WTC11 (cell line): ENCODE data around the gene ARID2. TPM values are rescaled to one million over a fixed set of nuclear protein-coding genes. Genes with fewer than 3 reads are reported as not detected.

Experiments used
- ATAC-seq: fragments of 200-7000 bp; cut with Tn5 transposase; 2 replicates; pipeline ENCODE4 v1.10.0; 2021; ENCODE audit warnings: mild to moderate bottlenecking, moderate library complexity
- CTCF ChIA-PET: fragments of 300-600 bp; sonication (Branson Sonifier 250); formaldehyde crosslinking; loops from one replicate; lab custom pipeline; 2021; ENCODE audit warnings: antibody characterized with exemption; lab: Charles Lee
- POLR2A ChIA-PET: fragments of 350-600 bp; sonication (Branson Sonifier 250); formaldehyde crosslinking; loops from one replicate; lab custom pipeline; 2021; ENCODE audit warnings: antibody characterized with exemption; lab: Charles Lee
- DNase-seq: peaks from one replicate; pipeline ENCODE4 v3.0.0; 2021; ENCODE audit warnings: low spot score
- H3K27ac Mint-ChIP-seq: 2 replicates; pipeline ENCODE4 v1.8.0; 2021; ENCODE audit warnings: mixed read lengths
- H3K27me3 Mint-ChIP-seq: 2 replicates; pipeline ENCODE4 v1.8.0; 2021; ENCODE audit warnings: low read depth, mild to moderate bottlenecking, moderate library complexity, mixed read lengths
- H3K36me3 Mint-ChIP-seq: 2 replicates; pipeline ENCODE4 v1.8.0; 2021; ENCODE audit warnings: mixed read lengths
- H3K4me1 Mint-ChIP-seq: 2 replicates; pipeline ENCODE4 v1.8.0; 2022; ENCODE audit warnings: mixed read lengths
- H3K4me3 Mint-ChIP-seq: 2 replicates; pipeline ENCODE4 v1.8.0; 2021; ENCODE audit warnings: mild to moderate bottlenecking, moderate library complexity, mixed read lengths
- H3K9me3 Mint-ChIP-seq: 2 replicates; pipeline ENCODE4 v1.8.0; 2021; ENCODE audit warnings: mixed read lengths
- CREM ChIP-seq: sonication (generic); formaldehyde crosslinking; IDR thresholded peaks from 2 replicates; pipeline ENCODE4 v1.8.1; 2022; ENCODE audit warnings: mild to moderate bottlenecking, missing genetic modification reagents, moderate library complexity
- ELF4 ChIP-seq: sonication (generic); formaldehyde crosslinking; IDR thresholded peaks from 2 replicates; pipeline ENCODE4 v1.8.1; 2022; ENCODE audit warnings: low read depth, mild to moderate bottlenecking, moderate library complexity, missing genetic modification reagents
- EMX1 ChIP-seq: fragments of 250-450 bp; sonication (Bioruptor Pico); IDR thresholded peaks from 2 replicates; pipeline ENCODE4 v1.8.0; 2021; ENCODE audit warnings: mild to moderate bottlenecking
- ERG ChIP-seq: fragments of 250-450 bp; sonication (Bioruptor Pico); IDR thresholded peaks from 2 replicates; pipeline ENCODE4 v1.8.0; 2021; ENCODE audit warnings: mild to moderate bottlenecking
- ETV6 ChIP-seq: sonication (generic); formaldehyde crosslinking; IDR thresholded peaks from 2 replicates; pipeline ENCODE4 v1.8.1; 2022; ENCODE audit warnings: mild to moderate bottlenecking, missing genetic modification reagents
- FOXP1 ChIP-seq: sonication (generic); formaldehyde crosslinking; IDR thresholded peaks from 2 replicates; pipeline ENCODE4 v1.8.0; 2022; ENCODE audit warnings: missing genetic modification reagents, mild to moderate bottlenecking, moderate library complexity, borderline replicate concordance
- KAT7 ChIP-seq: sonication (generic); formaldehyde crosslinking; IDR thresholded peaks from 2 replicates; pipeline ENCODE4 v1.8.1; 2023; ENCODE audit warnings: missing genetic modification reagents, mild to moderate bottlenecking, borderline replicate concordance
- NR2C2 ChIP-seq: sonication (generic); formaldehyde crosslinking; IDR thresholded peaks from 2 replicates; pipeline ENCODE4 v1.8.0; 2022; ENCODE audit warnings: mild to moderate bottlenecking, missing genetic modification reagents
- ZBTB21 ChIP-seq: sonication (generic); formaldehyde crosslinking; IDR thresholded peaks from 2 replicates; pipeline ENCODE4 v1.8.1; 2023; ENCODE audit warnings: mild to moderate bottlenecking, missing genetic modification reagents, borderline replicate concordance
- ZMAT4 ChIP-seq: fragments of 250-450 bp; sonication (Bioruptor Pico); IDR thresholded peaks from 2 replicates; pipeline ENCODE4 v1.9.0; 2021; ENCODE audit warnings: mild to moderate bottlenecking
- ZNF263 ChIP-seq: sonication (generic); formaldehyde crosslinking; IDR thresholded peaks from 2 replicates; pipeline ENCODE4 v1.8.1; 2022; ENCODE audit warnings: low read depth, mild to moderate bottlenecking, moderate library complexity, missing genetic modification reagents
- total RNA-seq: library from RNA; stranded (reverse); gene quantifications from 3 replicates; pipeline ENCODE4 v1.2.3, GENCODE V29; 2021
- TF ChIP-seq, protein P1 (sequence below): fragments of 200-600 bp; IDR thresholded peaks from 2 replicates; pipeline ENCODE4 v1.8.0; 2022; ENCODE audit warnings: antibody characterized with exemption
- TF ChIP-seq, protein P2 (sequence below): fragments of 250-450 bp; sonication (Bioruptor Pico); IDR thresholded peaks from 2 replicates; pipeline ENCODE4 v1.9.0; 2021; ENCODE audit warnings: moderate library complexity, mild to moderate bottlenecking, inconsistent platforms, borderline replicate concordance

The ARID2 gene
- total RNA-seq, 1 experiment from 2014 or later = 33.9 TPM

DNA sequence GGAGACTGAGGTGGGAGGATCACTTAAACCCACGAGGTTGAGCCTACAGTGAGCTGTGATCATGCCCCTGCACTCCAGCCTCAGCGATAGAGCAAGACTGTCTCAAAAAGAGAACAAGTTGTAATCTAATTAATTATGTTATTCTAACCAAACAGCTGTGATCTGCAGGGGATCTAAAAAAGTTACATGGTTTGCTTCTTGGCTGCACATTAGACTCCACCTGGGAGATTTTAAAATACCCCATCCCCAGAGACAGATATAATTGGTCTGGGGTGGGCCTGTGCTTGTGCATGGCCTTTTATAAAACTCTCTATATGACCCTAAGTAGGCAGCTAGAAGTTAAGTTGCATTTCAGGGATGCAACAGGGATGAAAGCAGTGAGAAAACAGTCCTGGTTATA is 184.1 kb downstream of the ARID2 start:
- DNase-seq (no peak), ATAC-seq (no peak)
- no peaks in the 10 kb centered on the region for H3K27me3 Mint-ChIP-seq
- no peak overlapping the region for H3K27ac Mint-ChIP-seq
- no peaks in the 10 kb centered on the region for H3K9me3 Mint-ChIP-seq
- TF ChIP-seq ELF4 (CRISPR knock-in tag) = no peak
- ChIA-PET CTCF (interaction anchor here (1.0 to 1.9 kb wide), 2 partner anchors 21 to 370 kb away, joined by 3 to 6 read pairs; no protein-coding TSS in a partner anchor), POLR2A (no interaction called here)
- H3K36me3 Mint-ChIP-seq = no peaks in the 10 kb centered on the region
- H3K4me1 Mint-ChIP-seq = no peaks in the 10 kb centered on the region
- no peak overlapping the region for H3K4me3 Mint-ChIP-seq

GRCh38 chr12:45914090-45914489 is 184.6 kb downstream of the ARID2 start:
- Mint-ChIP-seq H3K9me3 (no peaks in the 10 kb centered on the region), H3K27me3 (no peaks in the 10 kb centered on the region), H3K4me1 (no peaks in the 10 kb centered on the region), H3K27ac (no peak overlapping the region), H3K4me3 (no peak overlapping the region), H3K36me3 (peaks cover under 1% of the 10 kb centered on the region)
- DNase-seq (no peak), ATAC-seq (peak; percentile 70)
- TF ChIP-seq EMX1 (CRISPR knock-in tag) = peak; percentile 44; the same call in 1 of the 2 replicates
- no peak for TF ChIP-seq ZNF263 (CRISPR knock-in tag)
- TF ChIP-seq FOXP1 (CRISPR knock-in tag) = no peak
- TF ChIP-seq KAT7 (CRISPR knock-in tag) = no peak
- no peak for TF ChIP-seq ETV6
- ChIA-PET POLR2A (interaction anchor here (0.6 kb wide), 1 partner anchor 185 kb away, joined by 4 read pairs; the partner anchor contains the start of gene ARID2), CTCF (interaction anchor here (1.9 kb wide), 1 partner anchor 370 kb away, joined by 6 read pairs; no protein-coding TSS in a partner anchor)

DNA sequence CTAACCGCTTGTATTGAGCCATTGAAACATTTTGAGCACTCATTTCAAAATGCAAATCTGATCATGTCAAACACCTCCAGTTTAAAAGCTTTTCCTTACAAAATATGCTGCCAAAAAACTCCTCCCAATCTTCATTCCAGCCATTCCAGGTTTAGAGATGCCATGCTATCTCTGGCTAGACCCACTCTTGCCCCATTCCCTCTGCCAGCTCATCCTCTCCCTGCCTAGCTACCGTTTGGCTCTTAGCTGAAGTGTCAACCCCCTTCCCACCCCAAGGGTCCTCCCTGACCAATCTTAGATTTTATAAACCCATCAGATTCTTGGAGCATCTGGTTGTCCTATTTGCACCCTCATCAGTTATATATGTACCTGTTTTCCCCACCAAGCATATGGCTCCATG is 185.9 kb downstream of the ARID2 start:
- Mint-ChIP-seq H3K4me1 (no peaks in the 10 kb centered on the region), H3K27ac (no peak overlapping the region), H3K36me3 (peaks cover 7% of the 10 kb centered on the region), H3K4me3 (no peak overlapping the region)
- ChIA-PET CTCF (interaction anchor here (1.1 to 1.9 kb wide), 2 partner anchors 40 to 372 kb away, joined by 3 to 6 read pairs; no protein-coding TSS in a partner anchor), POLR2A (no interaction called here)
- TF ChIP-seq NR2C2 (CRISPR knock-in tag) (no peak), ERG (CRISPR knock-in tag) (no peak), CREM (no peak), ZMAT4 (CRISPR knock-in tag) (no peak), ZBTB21 (CRISPR knock-in tag) (no peak)
- TF ChIP-seq, protein P1, sequence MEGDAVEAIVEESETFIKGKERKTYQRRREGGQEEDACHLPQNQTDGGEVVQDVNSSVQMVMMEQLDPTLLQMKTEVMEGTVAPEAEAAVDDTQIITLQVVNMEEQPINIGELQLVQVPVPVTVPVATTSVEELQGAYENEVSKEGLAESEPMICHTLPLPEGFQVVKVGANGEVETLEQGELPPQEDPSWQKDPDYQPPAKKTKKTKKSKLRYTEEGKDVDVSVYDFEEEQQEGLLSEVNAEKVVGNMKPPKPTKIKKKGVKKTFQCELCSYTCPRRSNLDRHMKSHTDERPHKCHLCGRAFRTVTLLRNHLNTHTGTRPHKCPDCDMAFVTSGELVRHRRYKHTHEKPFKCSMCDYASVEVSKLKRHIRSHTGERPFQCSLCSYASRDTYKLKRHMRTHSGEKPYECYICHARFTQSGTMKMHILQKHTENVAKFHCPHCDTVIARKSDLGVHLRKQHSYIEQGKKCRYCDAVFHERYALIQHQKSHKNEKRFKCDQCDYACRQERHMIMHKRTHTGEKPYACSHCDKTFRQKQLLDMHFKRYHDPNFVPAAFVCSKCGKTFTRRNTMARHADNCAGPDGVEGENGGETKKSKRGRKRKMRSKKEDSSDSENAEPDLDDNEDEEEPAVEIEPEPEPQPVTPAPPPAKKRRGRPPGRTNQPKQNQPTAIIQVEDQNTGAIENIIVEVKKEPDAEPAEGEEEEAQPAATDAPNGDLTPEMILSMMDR = no peak
- TF ChIP-seq, all 79 proteins: peak for 0
- Mint-ChIP-seq H3K27me3 (no peaks in the 10 kb centered on the region), H3K9me3 (no peaks in the 10 kb centered on the region)
- no peak for DNase-seq
- no peak; the same call in 1 of the 2 replicates for ATAC-seq

GRCh38 chr12:45918818-45919217 is 189.3 kb downstream of the ARID2 start:
- no peak for ATAC-seq
- Mint-ChIP-seq H3K27ac (no peak overlapping the region), H3K36me3 (peaks cover 19% of the 10 kb centered on the region), H3K27me3 (no peaks in the 10 kb centered on the region), H3K4me1 (no peaks in the 10 kb centered on the region), H3K9me3 (no peaks in the 10 kb centered on the region), H3K4me3 (no peak overlapping the region)
- TF ChIP-seq, protein P2, sequence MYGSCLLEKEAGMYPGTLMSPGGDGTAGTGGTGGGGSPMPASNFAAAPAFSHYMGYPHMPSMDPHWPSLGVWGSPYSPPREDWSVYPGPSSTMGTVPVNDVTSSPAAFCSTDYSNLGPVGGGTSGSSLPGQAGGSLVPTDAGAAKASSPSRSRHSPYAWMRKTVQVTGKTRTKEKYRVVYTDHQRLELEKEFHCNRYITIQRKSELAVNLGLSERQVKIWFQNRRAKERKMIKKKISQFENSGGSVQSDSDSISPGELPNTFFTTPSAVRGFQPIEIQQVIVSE (CRISPR knock-in tag) = no peak
- POLR2A ChIA-PET = no interaction called here
- no peak for DNase-seq
- CTCF ChIA-PET = no interaction called here
